HG03175 (cell line): ENCODE data around the gene CHMP4A.
"Not testable (repeated sequence)": the region's sequence is repeated elsewhere in the genome, so short reads cannot be mapped to it uniquely, and the experiment has no call there.

ENCODE experiments used
- ATAC-seq: cut with Tn5 transposase; IDR thresholded peaks from one replicate; pipeline ENCODE4 v1.9.1; 2021; ENCODE audit warnings: mild to moderate bottlenecking, moderate library complexity; ENCODE audit not compliant: unreplicated experiment

The CHMP4A gene

GRCh38 chr14:24247422-24247821 lies 34.1 kb upstream of the CHMP4A start:
- ATAC-seq: no peak

DNA sequence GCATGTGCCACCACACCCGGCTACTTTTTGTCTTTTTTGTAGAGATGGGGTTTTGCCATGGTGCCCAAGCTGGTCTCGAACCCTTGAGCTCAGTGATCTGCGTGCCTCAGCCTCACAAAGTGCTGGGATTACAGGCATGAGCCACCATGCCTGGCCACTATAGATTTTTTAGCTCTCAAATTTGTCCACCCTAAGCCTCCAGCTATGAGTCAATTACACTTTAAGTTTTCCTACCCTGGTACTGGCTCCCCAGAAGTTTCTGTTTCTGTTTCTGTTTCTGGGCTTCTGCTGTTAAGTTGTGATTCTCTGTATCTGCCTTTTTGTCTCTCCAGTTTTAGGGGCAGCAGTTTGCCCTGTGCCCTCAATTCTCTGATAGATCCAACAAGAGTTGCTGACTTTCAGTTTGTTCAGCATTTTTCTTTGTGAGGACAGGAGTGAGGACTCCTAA lies 33.5 kb upstream of the CHMP4A start:
- ATAC-seq: no peak

DNA sequence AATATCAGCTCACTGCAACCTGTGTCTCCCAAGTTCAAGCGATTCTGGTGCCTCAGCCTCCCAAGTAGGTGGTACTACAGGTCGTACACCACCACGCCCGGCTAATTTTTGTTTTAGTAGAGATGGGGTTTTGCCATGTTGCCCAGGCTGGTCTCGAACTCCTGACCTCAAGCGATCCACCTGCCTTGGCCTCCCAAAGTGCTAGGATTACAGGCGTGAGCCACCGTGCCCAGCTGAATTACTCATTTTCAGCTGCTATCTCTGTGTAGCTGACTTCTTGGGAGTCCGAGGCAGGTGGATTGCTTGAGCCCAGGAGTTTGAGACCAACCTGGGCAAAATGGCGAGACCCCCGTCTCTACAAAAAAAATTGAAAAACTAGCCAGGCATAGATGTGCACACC lies 32.1 kb upstream of the CHMP4A start:
- not testable (repeated sequence) for ATAC-seq

DNA sequence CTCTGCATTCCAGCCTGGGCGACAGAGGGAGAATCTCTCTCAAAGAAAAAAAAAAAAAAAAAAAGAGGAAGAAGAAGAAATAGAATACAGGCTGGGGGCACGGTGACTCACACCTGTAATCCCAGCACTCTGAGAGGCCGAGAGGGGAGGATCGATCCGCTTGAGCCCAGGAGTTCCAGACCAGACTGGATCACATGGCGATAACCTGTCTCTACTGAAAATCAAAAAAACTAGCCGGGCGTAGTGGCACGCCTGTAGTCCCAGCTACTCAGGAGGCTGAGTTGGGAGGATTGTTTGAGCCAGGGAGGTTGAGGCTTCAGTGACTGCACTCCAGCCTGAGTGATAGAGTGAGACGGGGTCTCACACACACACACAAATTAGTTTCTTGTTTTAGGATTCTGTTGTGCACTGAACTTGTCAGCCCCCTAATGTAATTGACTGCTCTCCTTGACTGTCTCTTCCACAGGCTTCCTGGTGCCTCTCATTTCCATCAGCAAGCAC lies 30.1 kb upstream of the CHMP4A start:
- ATAC-seq: no peak

GRCh38 chr14:24241829-24242443 lies 28.6 kb upstream of the CHMP4A start:
- ATAC-seq: peak; percentile 74

GRCh38 chr14:24240110-24240918 lies 27.0 kb upstream of the CHMP4A start:
- no peak for ATAC-seq

- no peak for ATAC-seq
Measured at GRCh38 chr14:24238527-24239037, 25.3 kb upstream of the CHMP4A start.

- no peak for ATAC-seq
Measured at GRCh38 chr14:24238123-24238522, 24.8 kb upstream of the CHMP4A start.

GRCh38 chr14:24237463-24237955 lies 24.2 kb upstream of the CHMP4A start:
- no peak for ATAC-seq

DNA sequence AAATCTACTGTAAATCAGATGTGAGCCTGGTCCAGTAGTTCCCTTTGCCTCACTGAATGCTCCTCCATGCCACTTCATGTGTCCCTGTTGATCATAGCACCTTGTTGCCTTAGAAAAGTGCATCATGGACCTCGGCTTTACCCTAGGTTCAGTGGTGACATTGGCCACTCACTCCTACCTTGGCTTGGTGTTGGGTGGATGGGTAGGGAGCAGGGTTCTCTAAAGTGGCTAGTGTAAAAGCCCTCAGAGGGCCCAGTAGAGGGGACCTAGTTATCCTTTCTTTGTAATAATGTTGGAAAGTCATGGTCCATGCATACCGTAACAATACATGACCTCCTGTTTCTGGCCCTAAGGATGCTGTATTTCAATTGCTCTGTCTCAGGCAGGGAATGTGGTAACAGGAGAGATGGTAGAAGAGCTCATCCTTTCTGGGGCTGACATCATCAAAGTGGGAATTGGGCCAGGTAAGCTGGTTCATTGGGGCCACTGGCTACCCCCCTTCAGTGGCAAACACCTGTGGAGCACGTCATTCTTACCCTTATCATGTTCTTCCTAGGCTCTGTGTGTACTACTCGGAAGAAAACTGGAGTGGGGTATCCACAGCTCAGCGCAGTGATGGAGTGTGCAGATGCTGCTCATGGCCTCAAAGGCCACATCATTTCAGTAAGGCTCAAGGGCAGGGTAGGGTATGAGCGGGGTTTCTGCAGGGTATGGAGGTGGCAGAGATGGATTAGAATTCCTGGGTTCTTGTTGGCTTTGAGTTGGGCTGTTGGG lies 23.6 kb upstream of the CHMP4A start:
- ATAC-seq: no peak

- ATAC-seq: no peak
Measured at GRCh38 chr14:24235804-24236688, 22.8 kb upstream of the CHMP4A start.

- no peak for ATAC-seq
Measured at GRCh38 chr14:24234095-24235005, 21.1 kb upstream of the CHMP4A start.

GRCh38 chr14:24233538-24233866 lies 20.2 kb upstream of the CHMP4A start:
- ATAC-seq: no peak

- peak; percentile 46 for ATAC-seq
Measured at GRCh38 chr14:24232645-24233537, 19.6 kb upstream of the CHMP4A start, which contains the start of gene GMPR2. Gene GMPR2 (plus strand): TSS chr14:24232929. CDS start chr14:24233254, 325 bp downstream.

- ATAC-seq: peak; percentile 79
Measured at GRCh38 chr14:24232121-24232644, 18.9 kb upstream of the CHMP4A start, which contains the start of gene NEDD8. Gene NEDD8 (minus strand): TSS chr14:24232367. CDS start chr14:24232267, 100 bp downstream.

GRCh38 chr14:24231263-24232120 lies 18.2 kb upstream of the CHMP4A start:
- ATAC-seq: peak; percentile 11

- ATAC-seq: no peak
Measured at GRCh38 chr14:24228902-24229301, 15.6 kb upstream of the CHMP4A start.
